H1 (cell line): Measurements from ENCODE around the gene FAT1. TPM values are rescaled to one million over a fixed set of nuclear protein-coding genes. Genes with fewer than 3 reads are reported as not detected.

ENCODE experiments used
- FOSL1 ChIP-seq: IDR thresholded peaks from 2 replicates; pipeline ENCODE4 v1.6.1; 2011; ENCODE audit warnings: mild to moderate bottlenecking, low read depth, low read length, moderate library complexity; ENCODE audit not compliant: insufficient read depth
- polyA plus RNA-seq, 7 experiments: library from polyadenylated mRNA; depleted of rRNA in 3 of 7; stranded (reverse) in 5 of 7; unstranded in 2 of 7; fragments of >200 nt in 5 of 7; fragments of 200-250 nt in 2 of 7; gene quantifications; 1 replicate in 5 of 7; 2 replicates in 1 of 7; 4 replicates in 1 of 7; pipeline versions ENCODE4 v1.2.1 to v1.2.3, GENCODE V29; 2011 to 2013; ENCODE audit warnings: missing spikeins in 2 of 7, mixed read lengths in 2 of 7
- total RNA-seq: library from RNA; stranded (reverse); fragmentation: NEBNext Ultra II Directional; extraction: Animal tissue kit (Norgen Biotek cat#: 25700); gene quantifications from 2 replicates; pipeline ENCODE4 v1.2.1, GENCODE V29; 2021

FAT1 gene
- total and polyA plus RNA-seq, 2 of the 8 experiments (the other 6 are each of a cell fraction or from before 2014, with no cell fraction given): 94.4 to 137 TPM

DNA sequence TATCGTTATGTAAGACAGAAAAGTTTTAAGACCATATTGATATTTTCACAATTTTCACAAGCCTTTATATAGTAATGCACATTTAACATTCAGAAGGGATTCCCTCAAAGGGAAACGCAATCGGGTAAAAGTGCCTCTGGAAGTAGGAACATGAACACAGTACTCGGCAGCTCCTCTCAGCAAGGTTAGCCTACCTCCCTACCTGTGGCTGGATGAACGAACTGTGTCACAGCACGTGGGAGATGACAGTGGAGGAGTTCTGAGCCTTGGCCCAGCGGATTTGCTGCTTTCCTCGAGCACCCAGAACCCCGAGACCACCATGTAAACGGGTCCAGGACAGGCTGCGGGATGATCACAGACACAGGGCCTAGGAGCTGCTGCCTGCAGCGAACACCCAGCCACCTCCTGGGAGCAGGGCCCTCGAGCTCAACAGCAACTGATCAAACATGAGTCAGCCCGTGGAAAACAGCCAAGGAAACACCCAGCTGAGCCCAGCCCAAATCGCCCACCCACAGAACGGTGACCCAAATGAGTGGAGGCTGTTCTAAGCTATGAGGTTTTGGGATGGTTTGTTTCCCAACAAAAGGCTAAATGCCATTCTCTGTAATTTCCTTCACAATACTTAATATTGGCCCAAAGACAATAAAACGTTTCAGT is 30.4 kb downstream of the FAT1 start (continued):
- no peak for TF ChIP-seq FOSL1
